ENCODE measurements around the gene NOTO.

DNA sequence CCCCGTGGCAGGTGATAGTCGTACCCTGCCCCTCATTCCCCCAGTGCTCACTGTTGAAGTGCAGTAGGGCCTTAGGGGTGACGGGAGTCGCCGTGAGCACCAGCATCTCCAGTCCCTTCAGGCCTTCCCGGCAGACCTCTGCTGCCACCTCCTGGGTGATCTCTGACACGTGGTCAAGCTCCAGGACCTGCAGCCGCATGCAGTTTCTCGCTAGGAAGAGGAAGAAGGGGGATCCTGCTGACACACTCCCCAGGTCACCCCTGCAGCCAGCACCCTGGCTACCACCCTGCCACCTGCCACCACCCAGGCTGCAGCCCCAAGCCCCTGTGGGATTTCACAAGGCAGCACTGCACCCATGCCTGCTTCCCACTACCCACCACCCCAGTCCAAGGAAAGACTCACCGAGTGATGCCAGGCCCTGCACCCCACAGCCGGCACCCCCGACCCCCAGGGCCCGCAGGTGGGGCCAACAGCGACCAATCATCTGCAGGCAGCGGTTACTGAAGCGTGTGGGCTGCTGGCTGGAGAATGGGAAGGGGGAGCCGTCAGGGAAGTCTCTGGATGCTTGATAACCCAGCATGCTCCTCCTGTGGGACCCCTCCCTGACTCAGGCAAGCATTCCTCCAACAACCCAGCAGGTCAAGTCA is 58.1 kb downstream of the NOTO start:
- TF ChIP-seq, protein P1, sequence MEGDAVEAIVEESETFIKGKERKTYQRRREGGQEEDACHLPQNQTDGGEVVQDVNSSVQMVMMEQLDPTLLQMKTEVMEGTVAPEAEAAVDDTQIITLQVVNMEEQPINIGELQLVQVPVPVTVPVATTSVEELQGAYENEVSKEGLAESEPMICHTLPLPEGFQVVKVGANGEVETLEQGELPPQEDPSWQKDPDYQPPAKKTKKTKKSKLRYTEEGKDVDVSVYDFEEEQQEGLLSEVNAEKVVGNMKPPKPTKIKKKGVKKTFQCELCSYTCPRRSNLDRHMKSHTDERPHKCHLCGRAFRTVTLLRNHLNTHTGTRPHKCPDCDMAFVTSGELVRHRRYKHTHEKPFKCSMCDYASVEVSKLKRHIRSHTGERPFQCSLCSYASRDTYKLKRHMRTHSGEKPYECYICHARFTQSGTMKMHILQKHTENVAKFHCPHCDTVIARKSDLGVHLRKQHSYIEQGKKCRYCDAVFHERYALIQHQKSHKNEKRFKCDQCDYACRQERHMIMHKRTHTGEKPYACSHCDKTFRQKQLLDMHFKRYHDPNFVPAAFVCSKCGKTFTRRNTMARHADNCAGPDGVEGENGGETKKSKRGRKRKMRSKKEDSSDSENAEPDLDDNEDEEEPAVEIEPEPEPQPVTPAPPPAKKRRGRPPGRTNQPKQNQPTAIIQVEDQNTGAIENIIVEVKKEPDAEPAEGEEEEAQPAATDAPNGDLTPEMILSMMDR (IDR thresholded peaks at IDR 0.05; ENCODE audit: borderline replicate concordance, extremely low read depth, low read length, poor library complexity, severe bottlenecking) = peak; percentile 43
- no peak for TF ChIP-seq EZH2 (IDR thresholded peaks at IDR 0.05; ENCODE audit: borderline replicate concordance, low read depth, low read length, severe bottlenecking)

Measured in DND-41 (cell line).